ENCODE measurements around the gene CD247. TPM values are rescaled to one million over a fixed set of nuclear protein-coding genes. Genes with fewer than 3 reads are reported as not detected.

The CD247 gene
- total RNA-seq, 3 donors from 2014 or later = 4.6 to 6.1 (median 4.6) TPM

DNA sequence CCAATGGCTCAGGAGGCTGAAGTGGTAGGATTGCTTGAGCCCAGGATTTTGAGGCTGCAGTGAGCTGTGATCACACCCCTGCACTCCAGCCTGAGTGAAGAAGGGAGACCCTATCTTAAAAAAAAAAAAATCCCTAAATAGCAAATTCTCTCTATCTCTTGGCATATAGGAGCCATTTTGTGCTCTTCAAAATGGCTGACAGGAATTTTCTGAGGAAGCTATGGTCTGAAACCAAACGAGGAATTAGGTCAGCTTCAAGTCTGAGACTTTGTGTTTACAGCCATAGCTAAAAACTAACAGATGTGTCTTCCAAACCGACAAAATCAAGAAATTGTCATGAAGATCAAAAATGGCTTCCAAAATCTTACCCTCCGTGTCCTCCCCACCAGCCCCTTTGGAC lies 10.6 kb downstream of the CD247 start:
- Histone ChIP-seq H3K4me3 (no peak overlapping the region), H3K4me1 (ENCODE audit: low read depth) (no peaks in the 10 kb centered on the region), H3K36me3 (ENCODE audit: low read depth) (no peaks in the 10 kb centered on the region), H3K9me3 (no peaks in the 10 kb centered on the region)
- DNase-seq (no peak), ATAC-seq (no peak)
- intact Hi-C loops (cut with DNase I, micrococcal nuclease) = no loop called here
- TF ChIP-seq, protein P1, sequence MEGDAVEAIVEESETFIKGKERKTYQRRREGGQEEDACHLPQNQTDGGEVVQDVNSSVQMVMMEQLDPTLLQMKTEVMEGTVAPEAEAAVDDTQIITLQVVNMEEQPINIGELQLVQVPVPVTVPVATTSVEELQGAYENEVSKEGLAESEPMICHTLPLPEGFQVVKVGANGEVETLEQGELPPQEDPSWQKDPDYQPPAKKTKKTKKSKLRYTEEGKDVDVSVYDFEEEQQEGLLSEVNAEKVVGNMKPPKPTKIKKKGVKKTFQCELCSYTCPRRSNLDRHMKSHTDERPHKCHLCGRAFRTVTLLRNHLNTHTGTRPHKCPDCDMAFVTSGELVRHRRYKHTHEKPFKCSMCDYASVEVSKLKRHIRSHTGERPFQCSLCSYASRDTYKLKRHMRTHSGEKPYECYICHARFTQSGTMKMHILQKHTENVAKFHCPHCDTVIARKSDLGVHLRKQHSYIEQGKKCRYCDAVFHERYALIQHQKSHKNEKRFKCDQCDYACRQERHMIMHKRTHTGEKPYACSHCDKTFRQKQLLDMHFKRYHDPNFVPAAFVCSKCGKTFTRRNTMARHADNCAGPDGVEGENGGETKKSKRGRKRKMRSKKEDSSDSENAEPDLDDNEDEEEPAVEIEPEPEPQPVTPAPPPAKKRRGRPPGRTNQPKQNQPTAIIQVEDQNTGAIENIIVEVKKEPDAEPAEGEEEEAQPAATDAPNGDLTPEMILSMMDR (IDR thresholded peaks at IDR 0.05) = no peak

DNA sequence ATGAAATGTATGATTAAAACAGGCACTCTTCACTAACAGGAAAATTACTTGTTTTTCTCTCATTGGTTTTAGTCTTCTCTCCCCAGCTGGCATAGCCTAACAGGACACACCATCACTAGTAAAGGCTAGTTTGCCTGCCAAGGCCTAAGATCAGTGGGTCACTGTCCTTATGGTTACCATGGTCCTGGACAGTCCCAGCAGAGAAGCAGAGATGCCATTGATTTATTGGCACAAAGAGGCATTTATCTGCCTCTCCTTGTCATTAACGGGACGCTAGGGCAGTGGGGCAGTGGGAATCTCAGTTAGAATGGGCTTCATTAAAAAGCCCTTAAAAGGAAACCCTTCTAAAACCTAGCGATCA lies 13.9 kb downstream of the CD247 start:
- Histone ChIP-seq H3K4me3 (no peak overlapping the region), H3K36me3 (ENCODE audit: low read depth) (no peaks in the 10 kb centered on the region), H3K9me3 (no peaks in the 10 kb centered on the region), H3K4me1 (ENCODE audit: low read depth) (no peaks in the 10 kb centered on the region)
- TF ChIP-seq, protein P1 (IDR thresholded peaks at IDR 0.05) = no peak
- ATAC-seq (no peak), DNase-seq (no peak)
- intact Hi-C loops (cut with DNase I, micrococcal nuclease) = no loop called here

DNA sequence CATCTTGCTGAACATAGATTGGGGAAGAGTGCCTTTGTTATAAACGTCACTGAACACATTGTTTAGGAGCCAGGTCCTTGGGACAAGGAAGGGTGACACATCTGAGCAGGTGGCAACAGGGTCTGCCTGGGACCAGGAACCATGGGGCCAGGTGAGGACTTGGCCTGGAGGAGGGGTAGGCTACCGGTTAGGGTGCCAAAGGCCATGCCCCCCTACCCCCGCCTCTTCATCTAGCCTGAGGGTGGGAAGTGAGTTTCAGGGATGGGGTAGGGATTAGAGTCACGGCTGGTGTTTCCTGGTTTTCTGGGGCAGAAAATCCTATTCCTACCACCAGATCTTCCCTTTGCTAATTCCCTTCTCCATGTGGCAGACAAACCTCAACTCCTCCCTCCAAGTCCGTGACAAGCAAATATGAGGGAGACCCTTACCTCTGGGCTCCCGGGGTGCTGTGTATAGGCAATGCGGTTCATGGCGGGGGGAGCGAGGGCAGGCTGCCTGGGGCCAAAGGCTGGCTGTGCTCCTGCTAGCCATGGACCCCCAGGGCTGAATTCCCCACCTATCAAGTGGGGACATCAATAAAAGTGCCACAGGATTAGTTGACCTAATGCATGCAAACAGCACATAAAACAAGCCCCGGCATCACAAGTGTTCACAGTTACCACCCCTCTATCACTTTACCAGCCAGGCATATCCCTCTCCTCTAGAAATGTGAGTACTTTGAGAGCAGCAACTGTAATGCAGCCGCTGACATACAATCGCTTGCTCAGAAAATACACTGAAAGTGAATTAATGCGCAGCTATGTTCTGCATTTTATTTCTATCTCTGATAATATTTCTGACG lies 14.5 kb downstream of the CD247 start:
- intact Hi-C loops (cut with DNase I, micrococcal nuclease) = no loop called here
- Histone ChIP-seq H3K36me3 (ENCODE audit: low read depth) (no peaks in the 10 kb centered on the region), H3K4me3 (no peak overlapping the region), H3K4me1 (ENCODE audit: low read depth) (no peaks in the 10 kb centered on the region), H3K9me3 (no peaks in the 10 kb centered on the region)
- DNase-seq (no peak), ATAC-seq (no peak)
- TF ChIP-seq, protein P1 (IDR thresholded peaks at IDR 0.05) = no peak

DNA sequence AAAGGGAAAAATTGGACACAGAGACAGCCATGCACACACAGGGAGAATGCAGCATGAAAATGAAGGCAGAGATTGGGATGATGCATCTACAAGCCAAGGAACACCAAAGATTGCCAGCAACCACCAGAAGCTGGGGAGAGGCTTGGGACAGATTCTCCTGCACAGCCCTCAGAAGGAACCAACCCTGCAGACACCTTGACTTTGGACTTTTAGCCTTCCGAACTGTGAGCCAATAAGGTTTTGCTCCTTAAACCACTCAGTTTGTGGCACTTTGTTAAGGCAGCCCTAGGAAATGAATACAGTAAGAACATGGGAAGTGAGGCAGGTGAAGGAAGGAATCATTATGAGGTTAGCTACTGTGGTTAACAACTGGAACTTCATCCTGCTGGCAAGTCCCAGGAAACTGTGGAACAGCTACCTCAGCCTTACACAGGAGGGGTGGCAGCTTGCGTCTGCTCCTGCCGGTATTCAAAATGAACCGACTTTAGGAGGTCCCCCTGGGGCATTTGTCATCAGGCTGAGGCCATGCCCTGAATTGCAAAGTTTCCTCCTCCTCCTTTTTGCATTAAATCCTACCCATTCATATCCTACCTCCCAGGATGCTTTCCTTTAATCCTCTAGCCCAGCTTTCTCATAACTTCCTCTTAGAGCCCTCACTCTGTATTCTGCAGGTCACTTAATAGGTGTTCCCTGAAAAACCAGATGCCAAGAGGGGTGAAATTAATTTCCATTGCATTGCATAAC lies 15.4 kb downstream of the CD247 start:
- H3K4me1 ChIP-seq (ENCODE audit: low read depth) = no peaks in the 10 kb centered on the region
- intact Hi-C loops (cut with DNase I, micrococcal nuclease) = no loop called here
- ATAC-seq = no peak
- no peak for DNase-seq
- TF ChIP-seq, protein P1 (IDR thresholded peaks at IDR 0.05) = no peak
- no peaks in the 10 kb centered on the region for H3K36me3 ChIP-seq (ENCODE audit: low read depth)
- no peak overlapping the region for H3K4me3 ChIP-seq
- no peaks in the 10 kb centered on the region for H3K9me3 ChIP-seq

DNA sequence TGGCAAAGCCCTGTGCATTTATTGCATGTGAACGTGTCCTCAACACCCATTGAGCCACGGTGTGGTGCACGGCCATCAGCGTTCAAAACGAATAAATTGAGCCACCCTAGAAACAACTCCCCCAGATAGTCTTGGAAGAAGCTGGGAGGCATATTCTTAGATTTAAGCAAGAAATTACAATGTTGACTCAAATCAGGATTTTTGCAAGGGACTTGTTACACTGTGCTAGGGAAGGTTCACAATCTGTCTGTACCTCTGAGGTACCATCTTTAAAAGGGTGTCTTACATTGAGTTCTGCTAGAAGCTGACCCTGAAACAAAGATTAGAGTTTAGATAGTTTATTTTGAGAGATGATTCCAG lies 16.2 kb downstream of the CD247 start:
- DNase-seq (no peak), ATAC-seq (no peak)
- Histone ChIP-seq H3K4me3 (no peak overlapping the region), H3K36me3 (ENCODE audit: low read depth) (no peaks in the 10 kb centered on the region), H3K9me3 (no peaks in the 10 kb centered on the region), H3K4me1 (ENCODE audit: low read depth) (no peaks in the 10 kb centered on the region)
- intact Hi-C loops (cut with DNase I, micrococcal nuclease) = no loop called here
- TF ChIP-seq, protein P1 (IDR thresholded peaks at IDR 0.05) = no peak
